Mesendoderm (in vitro differentiated cells): ENCODE data around the gene MAEL.

ENCODE experiments used
- DNase-seq: peaks from one replicate; pipeline ENCODE4 v3.0.0; 2013
- H2AK5ac ChIP-seq: 2 replicates; pipeline ENCODE4 v1.6.1; 2013; ENCODE audit warnings: low read length, inconsistent platforms
- H2BK120ac ChIP-seq: 2 replicates; pipeline ENCODE4 v1.6.1; 2013; ENCODE audit warnings: low read depth, mild to moderate bottlenecking, low read length, moderate library complexity, mixed read lengths
- H2BK15ac ChIP-seq: replicated peaks from 2 replicates; pipeline ENCODE4 v1.6.1; 2013; ENCODE audit warnings: low read depth, mild to moderate bottlenecking, moderate library complexity
- H2BK5ac ChIP-seq: 2 replicates; pipeline ENCODE4 v1.6.1; 2013; ENCODE audit warnings: low read length, inconsistent platforms
- H3K18ac ChIP-seq: 2 replicates; pipeline ENCODE4 v1.6.1; 2013; ENCODE audit warnings: mild to moderate bottlenecking, low read length, mixed read lengths
- H3K23ac ChIP-seq: one replicate; pipeline ENCODE4 v1.6.1; 2013; ENCODE audit warnings: low read length
- H3K27ac ChIP-seq: 2 replicates; pipeline ENCODE4 v1.5.1; 2013; ENCODE audit warnings: low read depth, mild to moderate bottlenecking, inconsistent platforms, low read length, moderate library complexity
- H3K27me3 ChIP-seq: 2 replicates; pipeline ENCODE4 v1.6.1; 2013; ENCODE audit warnings: low read length, control low read depth, mild to moderate bottlenecking, inconsistent platforms; ENCODE audit not compliant: insufficient read depth, poor library complexity
- H3K36me3 ChIP-seq: 2 replicates; pipeline ENCODE4 v1.6.1; 2013; ENCODE audit warnings: low read length, inconsistent platforms; ENCODE audit not compliant: control insufficient read depth, insufficient read depth
- H3K4ac ChIP-seq: one replicate; pipeline ENCODE4 v1.6.1; 2013; ENCODE audit warnings: low read depth, mild to moderate bottlenecking, low read length, moderate library complexity
- H3K4me1 ChIP-seq: 2 replicates; pipeline ENCODE4 v1.6.1; 2013; ENCODE audit warnings: low read depth, low read length, inconsistent platforms; ENCODE audit not compliant: control insufficient read depth
- H3K4me2 ChIP-seq: 2 replicates; pipeline ENCODE4 v1.6.1; 2013; ENCODE audit warnings: low read length
- H3K4me3 ChIP-seq: 2 replicates; pipeline ENCODE4 v1.5.1; 2013; ENCODE audit warnings: mild to moderate bottlenecking, low read length
- H3K56ac ChIP-seq: one replicate; pipeline ENCODE4 v1.6.1; 2013; ENCODE audit warnings: low read length
- H3K79me1 ChIP-seq: 2 replicates; pipeline ENCODE4 v1.6.1; 2013; ENCODE audit warnings: low read length, inconsistent platforms
- H3K79me2 ChIP-seq: 2 replicates; pipeline ENCODE4 v1.6.1; 2013; ENCODE audit warnings: mild to moderate bottlenecking, low read length; ENCODE audit not compliant: control insufficient read depth, insufficient read depth
- H3K9ac ChIP-seq: 2 replicates; pipeline ENCODE4 v1.6.1; 2013; ENCODE audit warnings: low read length, inconsistent platforms
- H4K5ac ChIP-seq: one replicate; pipeline ENCODE4 v1.6.1; 2013; ENCODE audit warnings: low read length
- H4K8ac ChIP-seq: one replicate; pipeline ENCODE4 v1.6.1; 2013; ENCODE audit warnings: low read depth, mild to moderate bottlenecking, control low read depth, low read length, moderate library complexity
- WGBS: extraction: QIAGEN DNeasy Blood & Tissue Kit; methylation state at CpG from one replicate; pipeline ENCODE4 v1.1.7; 2013; ENCODE audit warnings: low lambda C conversion rate, missing lambda C conversion rate; ENCODE audit not compliant: insufficient coverage; ENCODE audit errors: extremely low coverage; 5-methylcytosine and 5-hydroxymethylcytosine counted together

The MAEL gene

GRCh38 chr1:167003711-167004110 lies 14.6 kb downstream of the MAEL start:
- Histone ChIP-seq H3K4me3 (no peak overlapping the region), H3K56ac (no peak overlapping the region), H3K18ac (no peak overlapping the region), H2AK5ac (no peak overlapping the region), H3K27me3 (no peaks in the 10 kb centered on the region), H3K23ac (no peak overlapping the region), H2BK15ac (no peak overlapping the region), H3K79me2 (no peaks in the 10 kb centered on the region), H3K79me1 (no peaks in the 10 kb centered on the region), H3K4me2 (no peak overlapping the region), H3K27ac (no peak overlapping the region), H4K5ac (no peak overlapping the region), H2BK120ac (no peak overlapping the region), H3K4me1 (no peaks in the 10 kb centered on the region), H2BK5ac (no peak overlapping the region), H3K4ac (no peak overlapping the region), H3K36me3 (no peaks in the 10 kb centered on the region), H4K8ac (no peak overlapping the region), H3K9ac (no peak overlapping the region)
- no CpG with 5 or more reads among the region's 2 CpGs for WGBS
- no peak for DNase-seq

DNA sequence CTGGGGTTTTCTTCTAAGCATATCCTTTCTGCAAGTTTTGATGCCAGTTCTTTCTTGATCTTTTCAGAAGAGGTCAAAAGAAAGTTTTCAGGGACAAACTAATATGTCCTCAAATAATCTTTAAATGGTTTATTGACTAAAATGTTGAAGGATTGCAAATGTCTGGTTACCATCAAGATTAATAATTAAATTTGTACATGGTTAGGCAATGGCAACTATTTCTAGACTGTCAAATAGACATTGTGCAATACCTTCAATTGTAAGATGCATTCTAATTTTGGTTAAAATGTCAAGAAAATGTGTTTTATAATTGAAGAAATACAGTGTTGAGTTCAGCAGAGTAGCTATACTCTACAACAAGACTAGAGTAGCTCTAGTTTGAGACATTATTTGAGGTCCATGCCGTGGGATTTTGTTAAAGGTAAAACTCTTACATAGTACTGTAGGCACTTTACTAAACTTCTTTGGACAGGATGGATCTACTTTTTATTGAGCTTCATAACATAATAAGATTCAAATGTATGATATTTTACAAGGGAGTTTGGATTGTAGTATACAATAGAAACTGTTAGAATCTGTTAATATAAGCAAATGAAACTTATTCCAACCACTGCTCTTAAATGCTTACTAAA lies 22.6 kb downstream of the MAEL start:
- Histone ChIP-seq H3K23ac (no peak overlapping the region), H3K27me3 (no peaks in the 10 kb centered on the region), H3K56ac (no peak overlapping the region), H3K4me3 (no peak overlapping the region), H3K9ac (no peak overlapping the region), H3K36me3 (no peaks in the 10 kb centered on the region), H2BK15ac (no peak overlapping the region), H3K27ac (no peak overlapping the region), H3K79me2 (no peaks in the 10 kb centered on the region), H3K4me2 (no peak overlapping the region), H4K8ac (no peak overlapping the region), H4K5ac (no peak overlapping the region), H3K18ac (no peak overlapping the region), H3K4me1 (no peaks in the 10 kb centered on the region), H2AK5ac (no peak overlapping the region), H3K4ac (no peak overlapping the region), H2BK5ac (no peak overlapping the region), H3K79me1 (no peaks in the 10 kb centered on the region), H2BK120ac (no peak overlapping the region)
- no CpG with 5 or more reads among the region's 1 CpG for WGBS
- DNase-seq, result no peak

DNA sequence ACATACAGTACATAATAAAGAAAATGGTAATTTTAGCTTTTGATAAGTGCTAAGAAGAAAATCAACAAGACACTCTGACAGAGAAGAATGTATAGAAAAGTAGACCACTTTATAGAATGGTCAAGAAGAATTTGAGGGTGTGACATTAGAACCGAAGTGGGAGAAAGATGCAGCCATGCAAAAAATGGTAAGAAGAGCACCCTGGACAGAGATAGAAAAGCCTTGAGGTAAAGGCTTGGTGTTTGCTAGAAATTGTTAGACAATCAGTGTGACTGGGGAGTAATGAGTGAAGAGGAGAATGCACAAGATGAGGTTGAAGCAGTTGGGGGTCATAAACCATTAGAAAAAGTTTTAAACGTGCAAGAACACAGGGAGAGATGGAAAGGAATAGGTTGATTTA lies 23.5 kb downstream of the MAEL start:
- no peaks in the 10 kb centered on the region for H3K4me1 ChIP-seq
- no peak overlapping the region for H3K4me2 ChIP-seq
- no peak for DNase-seq
- no peak overlapping the region for H2AK5ac ChIP-seq
- no peak overlapping the region for H4K8ac ChIP-seq
- H3K27me3 ChIP-seq, result no peaks in the 10 kb centered on the region
- no peak overlapping the region for H3K4me3 ChIP-seq
- H3K23ac ChIP-seq, result no peak overlapping the region
- H3K9ac ChIP-seq, result no peak overlapping the region
- H3K36me3 ChIP-seq, result no peaks in the 10 kb centered on the region
- H2BK5ac ChIP-seq, result no peak overlapping the region
- no peak overlapping the region for H2BK120ac ChIP-seq
- no peak overlapping the region for H3K4ac ChIP-seq
- no peak overlapping the region for H2BK15ac ChIP-seq
- H4K5ac ChIP-seq, result no peak overlapping the region
- no peak overlapping the region for H3K18ac ChIP-seq
- H3K27ac ChIP-seq, result no peak overlapping the region
- no peaks in the 10 kb centered on the region for H3K79me2 ChIP-seq
- WGBS, result no CpG with 5 or more reads among the region's 2 CpGs
- no peak overlapping the region for H3K56ac ChIP-seq
- no peaks in the 10 kb centered on the region for H3K79me1 ChIP-seq

- Histone ChIP-seq H2BK15ac (no peak overlapping the region), H4K8ac (no peak overlapping the region), H2AK5ac (no peak overlapping the region), H3K27ac (no peak overlapping the region), H2BK120ac (no peak overlapping the region), H3K4me3 (no peak overlapping the region), H3K4me1 (no peaks in the 10 kb centered on the region), H3K18ac (no peak overlapping the region), H3K36me3 (no peaks in the 10 kb centered on the region), H3K79me1 (no peaks in the 10 kb centered on the region), H2BK5ac (no peak overlapping the region), H3K9ac (no peak overlapping the region), H3K56ac (no peak overlapping the region), H3K4ac (no peak overlapping the region), H3K27me3 (no peaks in the 10 kb centered on the region), H3K23ac (no peak overlapping the region), H3K4me2 (no peak overlapping the region), H3K79me2 (no peaks in the 10 kb centered on the region), H4K5ac (no peak overlapping the region)
- DNase-seq, result no peak
- no CpG with 5 or more reads among the region's 8 CpGs for WGBS
Observed at GRCh38 chr1:167013108-167013929, 24.2 kb downstream of the MAEL start.

DNA sequence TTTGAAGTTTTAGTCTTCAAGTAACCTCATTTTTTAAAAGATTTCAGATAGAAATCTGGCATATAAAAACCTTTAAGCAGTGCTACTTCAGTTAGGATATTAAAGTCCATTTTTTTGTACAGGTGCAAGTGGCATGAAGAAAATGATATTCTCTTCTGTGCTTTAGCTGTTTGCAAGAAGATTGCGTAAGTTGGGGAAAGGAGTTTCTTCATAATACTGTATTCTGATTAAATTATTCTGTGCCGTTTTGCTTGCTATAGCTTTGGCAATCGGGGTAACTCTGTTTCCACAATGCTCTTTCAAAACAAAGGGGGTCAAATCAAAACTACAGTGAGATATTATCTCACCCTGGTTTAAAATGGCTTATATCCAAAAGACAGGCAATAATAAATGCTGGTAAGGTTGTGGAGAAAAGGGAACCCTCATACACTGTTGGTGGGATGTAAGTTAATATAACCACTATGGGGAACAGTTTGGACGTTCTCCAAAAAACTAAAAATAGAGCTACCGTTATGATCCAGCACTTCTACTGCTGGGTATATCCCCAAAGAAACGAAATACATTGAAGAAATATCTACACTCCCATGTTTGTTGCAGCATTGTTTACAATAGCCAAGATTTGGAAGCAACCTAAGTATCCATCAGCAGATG lies 27.1 kb downstream of the MAEL start:
- H3K27ac ChIP-seq, result no peak overlapping the region
- H3K36me3 ChIP-seq, result no peaks in the 10 kb centered on the region
- WGBS, result no CpG with 5 or more reads among the region's 6 CpGs
- no peaks in the 10 kb centered on the region for H3K27me3 ChIP-seq
- H3K23ac ChIP-seq, result no peak overlapping the region
- H2BK120ac ChIP-seq, result no peak overlapping the region
- H3K18ac ChIP-seq, result no peak overlapping the region
- no peak overlapping the region for H3K4ac ChIP-seq
- H2BK5ac ChIP-seq, result no peak overlapping the region
- H3K9ac ChIP-seq, result no peak overlapping the region
- no peak overlapping the region for H2BK15ac ChIP-seq
- no peak overlapping the region for H2AK5ac ChIP-seq
- no peak overlapping the region for H3K4me3 ChIP-seq
- H3K56ac ChIP-seq, result no peak overlapping the region
- no peak for DNase-seq
- no peaks in the 10 kb centered on the region for H3K79me2 ChIP-seq
- no peak overlapping the region for H4K5ac ChIP-seq
- H3K4me1 ChIP-seq, result no peaks in the 10 kb centered on the region
- H3K79me1 ChIP-seq, result no peaks in the 10 kb centered on the region
- no peak overlapping the region for H4K8ac ChIP-seq
- no peak overlapping the region for H3K4me2 ChIP-seq
